ENCODE measurements around the gene LIPG.

LIPG gene

GRCh38 chr18:49590608-49591007 lies 28.8 kb downstream of the LIPG start:
- Histone ChIP-seq H3K27me3 (ENCODE audit: low read length) (no peaks in the 10 kb centered on the region), H3K36me3 (ENCODE audit: low read length) (no peaks in the 10 kb centered on the region), H2AFZ (ENCODE audit: low read depth, low read length, severe bottlenecking) (no peak overlapping the region), H3K27ac (ENCODE audit: low read depth, low read length) (no peak overlapping the region), H3K9me2 (replicated peaks; ENCODE audit: insufficient read depth, low read length) (no peaks in the 10 kb centered on the region), H4K20me1 (ENCODE audit: low read depth, low read length) (no peaks in the 10 kb centered on the region), H3K9me3 (ENCODE audit: insufficient read depth, low read length) (no peaks in the 10 kb centered on the region), H3K4me3 (ENCODE audit: insufficient read depth, low read length, poor library complexity, severe bottlenecking) (no peak overlapping the region), H3K9ac (ENCODE audit: low read length) (no peak overlapping the region), H3F3A (ENCODE audit: insufficient read depth) (no peaks in the 10 kb centered on the region), H3K4me2 (ENCODE audit: low read depth, low read length, poor library complexity, severe bottlenecking) (no peak overlapping the region), H3K79me2 (ENCODE audit: insufficient read depth, low read length) (no peaks in the 10 kb centered on the region)
- TF ChIP-seq CTCF (IDR thresholded peaks at IDR 0.05; ENCODE audit: insufficient read depth, low read length, poor library complexity, severe bottlenecking), result no peak
- no peak for TF ChIP-seq EZH2phosphoT487 (conservative IDR thresholded peaks at IDR 0.05; ENCODE audit: low read length)

DNA sequence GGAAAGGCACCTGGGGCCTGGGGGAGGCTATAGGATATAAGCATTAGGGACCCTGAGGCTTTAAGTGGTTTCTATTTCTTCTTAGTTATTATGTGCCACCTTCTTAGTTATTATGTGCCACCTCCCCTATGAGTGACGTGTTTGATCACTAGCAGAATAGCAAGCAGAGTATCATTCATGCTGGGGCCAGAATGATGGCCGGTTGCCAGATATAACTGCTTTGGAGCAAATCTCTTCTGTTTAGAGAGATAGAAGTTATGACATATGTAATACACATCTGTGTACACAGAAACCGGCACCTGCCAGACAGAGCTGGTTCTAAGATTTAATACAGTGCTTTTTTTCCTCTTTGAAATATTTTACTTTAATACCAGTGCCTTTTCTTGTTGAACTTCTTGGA lies 29.4 kb downstream of the LIPG start:
- TF ChIP-seq CTCF (IDR thresholded peaks at IDR 0.05; ENCODE audit: insufficient read depth, low read length, poor library complexity, severe bottlenecking) (no peak), EZH2phosphoT487 (conservative IDR thresholded peaks at IDR 0.05; ENCODE audit: low read length) (no peak)
- no peak overlapping the region for H3K4me2 ChIP-seq (ENCODE audit: low read depth, low read length, poor library complexity, severe bottlenecking)
- no peaks in the 10 kb centered on the region for H3K36me3 ChIP-seq (ENCODE audit: low read length)
- no peaks in the 10 kb centered on the region for H3K9me2 ChIP-seq (replicated peaks; ENCODE audit: insufficient read depth, low read length)
- H3K9me3 ChIP-seq (ENCODE audit: insufficient read depth, low read length), result no peaks in the 10 kb centered on the region
- no peak overlapping the region for H3K27ac ChIP-seq (ENCODE audit: low read depth, low read length)
- H3K4me3 ChIP-seq (ENCODE audit: insufficient read depth, low read length, poor library complexity, severe bottlenecking), result no peak overlapping the region
- no peaks in the 10 kb centered on the region for H4K20me1 ChIP-seq (ENCODE audit: low read depth, low read length)
- H3K79me2 ChIP-seq (ENCODE audit: insufficient read depth, low read length), result no peaks in the 10 kb centered on the region
- no peaks in the 10 kb centered on the region for H3F3A ChIP-seq (ENCODE audit: insufficient read depth)
- no peak overlapping the region for H3K9ac ChIP-seq (ENCODE audit: low read length)
- H2AFZ ChIP-seq (ENCODE audit: low read depth, low read length, severe bottlenecking), result no peak overlapping the region
- no peaks in the 10 kb centered on the region for H3K27me3 ChIP-seq (ENCODE audit: low read length)

- TF ChIP-seq EZH2phosphoT487 (conservative IDR thresholded peaks at IDR 0.05; ENCODE audit: low read length), result no peak
- no peak for TF ChIP-seq CTCF (IDR thresholded peaks at IDR 0.05; ENCODE audit: insufficient read depth, low read length, poor library complexity, severe bottlenecking)
- H2AFZ ChIP-seq (ENCODE audit: low read depth, low read length, severe bottlenecking), result no peak overlapping the region
- H3K9me3 ChIP-seq (ENCODE audit: insufficient read depth, low read length), result no peaks in the 10 kb centered on the region
- no peaks in the 10 kb centered on the region for H3K79me2 ChIP-seq (ENCODE audit: insufficient read depth, low read length)
- H4K20me1 ChIP-seq (ENCODE audit: low read depth, low read length), result no peaks in the 10 kb centered on the region
- H3K27ac ChIP-seq (ENCODE audit: low read depth, low read length), result no peak overlapping the region
- H3K9ac ChIP-seq (ENCODE audit: low read length), result no peak overlapping the region
- H3K36me3 ChIP-seq (ENCODE audit: low read length), result no peaks in the 10 kb centered on the region
- H3K27me3 ChIP-seq (ENCODE audit: low read length), result no peaks in the 10 kb centered on the region
- no peaks in the 10 kb centered on the region for H3K9me2 ChIP-seq (replicated peaks; ENCODE audit: insufficient read depth, low read length)
- H3K4me2 ChIP-seq (ENCODE audit: low read depth, low read length, poor library complexity, severe bottlenecking), result no peak overlapping the region
- H3F3A ChIP-seq (ENCODE audit: insufficient read depth), result no peaks in the 10 kb centered on the region
- H3K4me3 ChIP-seq (ENCODE audit: insufficient read depth, low read length, poor library complexity, severe bottlenecking), result no peak overlapping the region
Measured at GRCh38 chr18:49591775-49592174, 29.9 kb downstream of the LIPG start.

DNA sequence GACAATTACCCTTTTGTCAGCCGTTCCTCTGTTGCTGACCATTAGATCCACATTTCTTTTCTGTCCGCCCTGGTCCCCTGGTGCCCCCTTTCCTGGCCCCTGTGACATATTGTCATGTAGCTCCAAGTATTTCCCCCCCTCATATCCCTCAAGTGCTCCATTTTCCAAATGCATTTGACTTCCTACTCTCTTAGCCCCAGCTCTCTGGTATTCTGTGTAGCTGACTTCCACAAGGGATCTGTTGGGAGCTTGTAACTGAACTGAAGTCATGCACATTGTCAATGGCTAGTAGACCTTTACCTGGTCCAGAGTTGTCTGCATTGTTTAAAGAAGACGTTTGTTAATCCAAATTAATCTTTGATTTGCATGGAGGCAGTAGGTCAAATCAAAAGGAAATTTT lies 34.8 kb downstream of the LIPG start:
- H3K9me2 ChIP-seq (replicated peaks; ENCODE audit: insufficient read depth, low read length), result no peaks in the 10 kb centered on the region
- no peak overlapping the region for H3K9ac ChIP-seq (ENCODE audit: low read length)
- no peak overlapping the region for H2AFZ ChIP-seq (ENCODE audit: low read depth, low read length, severe bottlenecking)
- no peaks in the 10 kb centered on the region for H3F3A ChIP-seq (ENCODE audit: insufficient read depth)
- H3K9me3 ChIP-seq (ENCODE audit: insufficient read depth, low read length), result no peaks in the 10 kb centered on the region
- no peaks in the 10 kb centered on the region for H3K27me3 ChIP-seq (ENCODE audit: low read length)
- no peak overlapping the region for H3K4me2 ChIP-seq (ENCODE audit: low read depth, low read length, poor library complexity, severe bottlenecking)
- H3K36me3 ChIP-seq (ENCODE audit: low read length), result no peaks in the 10 kb centered on the region
- no peak overlapping the region for H3K27ac ChIP-seq (ENCODE audit: low read depth, low read length)
- no peak for TF ChIP-seq EZH2phosphoT487 (conservative IDR thresholded peaks at IDR 0.05; ENCODE audit: low read length)
- no peak for TF ChIP-seq CTCF (IDR thresholded peaks at IDR 0.05; ENCODE audit: insufficient read depth, low read length, poor library complexity, severe bottlenecking)
- H4K20me1 ChIP-seq (ENCODE audit: low read depth, low read length), result no peaks in the 10 kb centered on the region
- H3K79me2 ChIP-seq (ENCODE audit: insufficient read depth, low read length), result no peaks in the 10 kb centered on the region
- no peak overlapping the region for H3K4me3 ChIP-seq (ENCODE audit: insufficient read depth, low read length, poor library complexity, severe bottlenecking)
